Heart left ventricle (tissue), 16 donors: ENCODE data around the gene MRPL38. TPM values are rescaled to one million over a fixed set of nuclear protein-coding genes. Genes with fewer than 3 reads are reported as not detected.

Experiments
- ATAC-seq, 4 donors: fragments of 200-7000 bp; cut with Tn5 transposase; one replicate each; pipeline ENCODE4 v1.9.1; 2020 to 2022; ENCODE audit warnings: moderate library complexity in 4 of 4, mild to moderate bottlenecking in 3 of 4, moderate number of reproducible peaks in 1 of 4
- DNase-seq, 5 donors: peaks; one replicate each; pipeline ENCODE4 v3.0.0-alpha.2; 2020
- H3K27ac ChIP-seq, 12 donors: fragments of 200-600 bp; sonication (generic) in 4 of 12; one replicate each; pipeline versions ENCODE4 v1.5.0 to v1.8.0; 2016 to 2022; ENCODE audit warnings: mild to moderate bottlenecking in 2 of 12
- H3K27me3 ChIP-seq, 9 donors: fragments of 200-600 bp; sonication (generic) in 2 of 9; one replicate each; pipeline versions ENCODE4 v1.5.1 to v1.8.0; 2016 to 2022; ENCODE audit warnings: mild to moderate bottlenecking in 3 of 9
- H3K36me3 ChIP-seq, 9 donors: fragments of 200-600 bp; sonication (generic) in 2 of 9; one replicate each; pipeline versions ENCODE4 v1.5.0 to v1.8.0; 2018 to 2022; ENCODE audit warnings: mild to moderate bottlenecking in 2 of 9
- H3K4me1 ChIP-seq, 12 donors: fragments of 200-600 bp; sonication (generic) in 4 of 12; one replicate each; pipeline versions ENCODE4 v1.5.0 to v1.8.0; 2016 to 2022; ENCODE audit warnings: mild to moderate bottlenecking in 3 of 12
- H3K4me3 ChIP-seq, 12 donors: fragments of 200-600 bp; sonication (generic) in 4 of 12; one replicate each; pipeline versions ENCODE4 v1.5.0 to v1.8.0; 2017 to 2022; ENCODE audit warnings: mild to moderate bottlenecking in 9 of 12, moderate library complexity in 4 of 12
- H3K9me3 ChIP-seq, 12 donors: fragments of 200-600 bp; sonication (generic) in 4 of 12; one replicate each; pipeline versions ENCODE4 v1.5.0 to v1.8.0; 2016 to 2022; ENCODE audit warnings: mild to moderate bottlenecking in 1 of 12
- CTCF ChIP-seq, 12 donors: fragments of 200-600 bp; sonication (generic) in 4 of 12; IDR thresholded peaks; one replicate each; pipeline versions ENCODE4 v1.5.0 to v1.8.0; 2018 to 2022; ENCODE audit warnings: antibody characterized with exemption in 12 of 12, mild to moderate bottlenecking in 5 of 12
- POLR2A ChIP-seq, 2 donors: fragments of 450-650 bp; IDR thresholded peaks; one replicate each; pipeline ENCODE4 v1.6.1; 2017; ENCODE audit warnings: antibody characterized with exemption in 2 of 2, mild to moderate bottlenecking in 2 of 2, moderate library complexity in 2 of 2
- WGBS, 4 donors: extraction: QIAGEN DNeasy Blood & Tissue Kit in 2 of 4; methylation state at CpG; one replicate each; pipeline versions ENCODE4 v1.1.5 to v1.1.7; 2013 to 2018; 5-methylcytosine and 5-hydroxymethylcytosine counted together
- intact Hi-C, 10 donors: fragments of 100-400 bp; cut with DNase I; formaldehyde crosslinking; loops; one replicate each; pipeline versions ENCODE4 v1.11.1 to v1.14.2; 2022
- polyA plus RNA-seq, 2 donors: library from polyadenylated mRNA; stranded (reverse); fragments of 200-250 nt; gene quantifications; one replicate each; pipeline ENCODE4 v1.2.3, GENCODE V29; 2013
- total RNA-seq, 9 donors: library from RNA; depleted of rRNA in 2 of 9; stranded (reverse); fragments of >200 nt in 2 of 9; fragmentation: NEBNext Ultra II Directional in 3 of 9; extraction: Animal tissue kit (Norgen Biotek cat#: 25700) in 3 of 9; gene quantifications; one replicate each; pipeline versions ENCODE4 v1.1.0 to v1.2.4, GENCODE V29; 2016 to 2023
- donor health status: ischemic (EF 13 %, LVEDD 7.1; RV severe dilation, severe dysfunction).
- donor health status: healthy with polysubstance abuse.
- donor health status: DM: no; HTN: yes; CAD: no.
- donor health status: DM: no; HTN: no; CAD: no.
- donor health status: ischemic (EF 25% LVEDD 6.9; RV normal size, moderate dysfunction).
- donor health status: ischemic (EF 25% LVEDD 5.7; RV mildly dilated, moderate dysfunction).
- donor health status: healthy.
- donor health status: DM: yes; HTN: yes; CAD: no.
- donor health status: ischemic (EF 35%, LVEDD 5.7; RV mildly dilated, moderate dysfunction).
- donor health status: nonischemic (EF 11% LVEDD 7.7; RV severe dilation, severe dysfunction).
- donor health status: DM: yes; HTN: yes; CAD: no.
- donor health status: PGD.
- donor health status: ischemic (EF 29% LVEDD 5.4; RV normal size, mild dysfunction).
- donor health status: nonischemic (EF 23%, LVEDD 6.1; RV moderate dilation, normal function).

The MRPL38 gene
- total and polyA plus RNA-seq, 11 donors: 54.8 to 126 (median 106) TPM

GRCh38 chr17:75915268-75915667 is 10.6 kb upstream of the MRPL38 start:
- H3K9me3 ChIP-seq: no peaks in the 10 kb centered on the region
- ATAC-seq: no peak
- no peak for TF ChIP-seq POLR2A (IDR thresholded peaks at IDR 0.05)
- no peak for TF ChIP-seq CTCF (IDR thresholded peaks at IDR 0.05)
- H3K27ac ChIP-seq: no peak overlapping the region
- H3K27me3 ChIP-seq: no peaks in the 10 kb centered on the region
- intact Hi-C loops: no loop called here
- H3K4me1 ChIP-seq: peaks cover 0 to under 1% (median 0%) of the 10 kb centered on the region in 12 donors
- 85 to 94% (median 89%) methylated on average over 8 of the region's 8 CpGs for WGBS, 4 donors
- peaks cover 0 to 37% (median 7%) of the 10 kb centered on the region in 9 donors for H3K36me3 ChIP-seq
- DNase-seq: no peak
- H3K4me3 ChIP-seq: no peak overlapping the region

- WGBS, 4 donors: 94 to 98% (median 95%) methylated on average over 27 to 34 of the region's 34 CpGs
- Histone ChIP-seq H3K4me3 (no peak overlapping the region), H3K27ac (no peak overlapping the region), H3K27me3 (no peaks in the 10 kb centered on the region), H3K4me1 (peaks cover 0 to 6% (median 0%) of the 10 kb centered on the region in 12 donors), H3K9me3 (no peaks in the 10 kb centered on the region), H3K36me3 (peaks cover 0 to 33% (median 7%) of the 10 kb centered on the region in 9 donors)
- ATAC-seq: no peak
- intact Hi-C loops: no loop called here
- no peak for TF ChIP-seq CTCF (IDR thresholded peaks at IDR 0.05)
- no peak for TF ChIP-seq POLR2A (IDR thresholded peaks at IDR 0.05)
- DNase-seq: no peak
Measured at GRCh38 chr17:75914643-75915267, 10.1 kb upstream of the MRPL38 start.

GRCh38 chr17:75913537-75914210 is 9.0 kb upstream of the MRPL38 start:
- Histone ChIP-seq H3K27ac (no peak overlapping the region), H3K27me3 (no peaks in the 10 kb centered on the region), H3K4me1 (peaks cover 0 to 7% (median 0%) of the 10 kb centered on the region in 12 donors), H3K9me3 (no peaks in the 10 kb centered on the region), H3K4me3 (no peak overlapping the region), H3K36me3 (peaks cover 0 to 30% (median 7%) of the 10 kb centered on the region in 9 donors)
- no peak for DNase-seq
- intact Hi-C loops: no loop called here
- no peak for ATAC-seq
- 93 to 97% (median 95%) methylated on average over 28 to 32 of the region's 32 CpGs for WGBS, 4 donors
- no peak for TF ChIP-seq POLR2A (IDR thresholded peaks at IDR 0.05)
- no peak for TF ChIP-seq CTCF (IDR thresholded peaks at IDR 0.05)

- Histone ChIP-seq H3K27ac (no peak overlapping the region), H3K4me1 (peaks cover 0 to 16% (median 0%) of the 10 kb centered on the region in 12 donors), H3K4me3 (no peak overlapping the region), H3K27me3 (no peaks in the 10 kb centered on the region), H3K36me3 (peaks cover 0 to 30% (median 7%) of the 10 kb centered on the region in 9 donors), H3K9me3 (no peaks in the 10 kb centered on the region)
- TF ChIP-seq POLR2A (IDR thresholded peaks at IDR 0.05) (no peak), CTCF (IDR thresholded peaks at IDR 0.05) (no peak)
- intact Hi-C loops: no loop called here
- ATAC-seq (no peak), DNase-seq (no peak)
- WGBS, 4 donors: 79 to 93% (median 87%) methylated on average over 5 to 6 of the region's 6 CpGs
Measured at GRCh38 chr17:75910699-75911098, 6.0 kb upstream of the MRPL38 start.
